ENCODE data around the gene CDX1. TPM values are rescaled to one million over a fixed set of nuclear protein-coding genes. Genes with fewer than 3 reads are reported as not detected.
A peak's percentile ranks its signal among the peaks of the same experiment; 100 is the strongest.

CDX1 gene
- total RNA-seq, 1 donor from 2014 or later, result not detected

GRCh38 chr5:150219861-150220260 is 53.3 kb downstream of the CDX1 start:
- Mint-ChIP-seq H3K4me1 (peaks cover 7% of the 10 kb centered on the region), H3K4me3 (no peak overlapping the region), H3K27ac (no peak overlapping the region), H3K36me3 (no peaks in the 10 kb centered on the region), H3K9me3 (no peaks in the 10 kb centered on the region), H3K27me3 (ENCODE audit: insufficient read depth, low read depth) (peaks cover 2% of the 10 kb centered on the region)
- no peak overlapping the region for H3K4me3 ChIP-seq
- H3K4me1 ChIP-seq, result peaks cover 4% of the 10 kb centered on the region
- H3K36me3 ChIP-seq, result no peaks in the 10 kb centered on the region
- no peak for TF ChIP-seq EZH2 (IDR thresholded peaks at IDR 0.05)
- H3K4me2 ChIP-seq, result no peak overlapping the region
- H3K27ac ChIP-seq, result no peak overlapping the region
- H2AFZ ChIP-seq (replicated peaks), result no peak overlapping the region
- H4K20me1 ChIP-seq (ENCODE audit: low read depth), result no peaks in the 10 kb centered on the region
- H3K9me3 ChIP-seq (ENCODE audit: low read depth), result no peaks in the 10 kb centered on the region
- H3K9ac ChIP-seq, result no peak overlapping the region
- no peaks in the 10 kb centered on the region for H3F3A ChIP-seq (ENCODE audit: low read depth)
- H3K79me2 ChIP-seq (ENCODE audit: low read depth), result no peaks in the 10 kb centered on the region
- H3K27me3 ChIP-seq, result peaks cover 12% of the 10 kb centered on the region
- no peak for DNase-seq (ENCODE audit: low spot score)

GRCh38 chr5:150221471-150221870 is 54.9 kb downstream of the CDX1 start:
- Histone ChIP-seq H3K9ac (no peak overlapping the region), H3K4me1 (peaks cover 4% of the 10 kb centered on the region), H3K9me3 (ENCODE audit: low read depth) (no peaks in the 10 kb centered on the region), H3K36me3 (no peaks in the 10 kb centered on the region), H3K4me2 (no peak overlapping the region), H3K4me3 (no peak overlapping the region), H3K79me2 (ENCODE audit: low read depth) (no peaks in the 10 kb centered on the region), H3F3A (ENCODE audit: low read depth) (no peaks in the 10 kb centered on the region), H3K27me3 (peaks cover 12% of the 10 kb centered on the region), H3K27ac (no peak overlapping the region), H4K20me1 (ENCODE audit: low read depth) (no peaks in the 10 kb centered on the region), H2AFZ (replicated peaks) (no peak overlapping the region)
- Mint-ChIP-seq H3K27ac (peak overlapping the region; percentile 68), H3K4me3 (peak overlapping the region; percentile 5), H3K27me3 (ENCODE audit: insufficient read depth, low read depth) (peaks cover 2% of the 10 kb centered on the region), H3K36me3 (no peaks in the 10 kb centered on the region), H3K4me1 (peaks cover 7% of the 10 kb centered on the region), H3K9me3 (no peaks in the 10 kb centered on the region)
- no peak for TF ChIP-seq CTCF (IDR thresholded peaks at IDR 0.05)
- no peak for TF ChIP-seq EZH2 (IDR thresholded peaks at IDR 0.05)
- TF ChIP-seq EZH2phosphoT487 (IDR thresholded peaks at IDR 0.05), result no peak
- no peak for DNase-seq (ENCODE audit: low spot score)

- Histone ChIP-seq H2AFZ (replicated peaks) (no peak overlapping the region), H3K36me3 (no peaks in the 10 kb centered on the region), H3F3A (ENCODE audit: low read depth) (no peaks in the 10 kb centered on the region), H3K4me3 (no peak overlapping the region), H3K4me2 (no peak overlapping the region), H3K9ac (no peak overlapping the region), H3K27me3 (peaks cover 1% of the 10 kb centered on the region), H3K27ac (no peak overlapping the region), H3K4me1 (peaks cover 4% of the 10 kb centered on the region), H3K9me3 (ENCODE audit: low read depth) (no peaks in the 10 kb centered on the region), H3K79me2 (ENCODE audit: low read depth) (no peaks in the 10 kb centered on the region), H4K20me1 (ENCODE audit: low read depth) (no peaks in the 10 kb centered on the region)
- no peak overlapping the region for H3K27ac Mint-ChIP-seq
- peaks cover 2% of the 10 kb centered on the region for H3K36me3 Mint-ChIP-seq
- H3K9me3 Mint-ChIP-seq, result no peaks in the 10 kb centered on the region
- peaks cover 2% of the 10 kb centered on the region for H3K27me3 Mint-ChIP-seq (ENCODE audit: insufficient read depth, low read depth)
- no peak overlapping the region for H3K4me3 Mint-ChIP-seq
- DNase-seq (ENCODE audit: low spot score), result no peak
- H3K4me1 Mint-ChIP-seq, result peaks cover 13% of the 10 kb centered on the region
- TF ChIP-seq EZH2phosphoT487 (IDR thresholded peaks at IDR 0.05) (no peak), EZH2 (IDR thresholded peaks at IDR 0.05) (no peak), CTCF (IDR thresholded peaks at IDR 0.05) (no peak)
Observed at GRCh38 chr5:150222906-150223305, 56.3 kb downstream of the CDX1 start.

GRCh38 chr5:150223474-150223873 is 56.9 kb downstream of the CDX1 start:
- no peak overlapping the region for H3K4me3 Mint-ChIP-seq
- TF ChIP-seq EZH2phosphoT487 (IDR thresholded peaks at IDR 0.05) (no peak), EZH2 (IDR thresholded peaks at IDR 0.05) (no peak), CTCF (IDR thresholded peaks at IDR 0.05) (no peak)
- H3K36me3 Mint-ChIP-seq, result peaks cover 2% of the 10 kb centered on the region

More at GRCh38 chr5:150223474-150223873, 56.9 kb downstream of the CDX1 start:
- H3K9me3 ChIP-seq (ENCODE audit: low read depth), result no peaks in the 10 kb centered on the region
- no peak overlapping the region for H3K27ac ChIP-seq
- H2AFZ ChIP-seq (replicated peaks), result no peak overlapping the region
- no peaks in the 10 kb centered on the region for H3F3A ChIP-seq (ENCODE audit: low read depth)
- no peak overlapping the region for H3K4me3 ChIP-seq
- H3K4me2 ChIP-seq, result no peak overlapping the region
- H4K20me1 ChIP-seq (ENCODE audit: low read depth), result no peaks in the 10 kb centered on the region
- no peak for DNase-seq (ENCODE audit: low spot score)
- H3K27me3 ChIP-seq, result no peaks in the 10 kb centered on the region
- H3K79me2 ChIP-seq (ENCODE audit: low read depth), result no peaks in the 10 kb centered on the region
- no peaks in the 10 kb centered on the region for H3K36me3 ChIP-seq
- Mint-ChIP-seq H3K27me3 (ENCODE audit: insufficient read depth, low read depth) (peaks cover 3% of the 10 kb centered on the region), H3K27ac (no peak overlapping the region), H3K9me3 (no peaks in the 10 kb centered on the region), H3K4me1 (peaks cover 15% of the 10 kb centered on the region)
- H3K4me1 ChIP-seq, result peaks cover 4% of the 10 kb centered on the region
- H3K9ac ChIP-seq, result no peak overlapping the region

Measured in neural progenitor cell (in vitro differentiated cells).